ENCODE measurements around the gene BTBD9.

DNA sequence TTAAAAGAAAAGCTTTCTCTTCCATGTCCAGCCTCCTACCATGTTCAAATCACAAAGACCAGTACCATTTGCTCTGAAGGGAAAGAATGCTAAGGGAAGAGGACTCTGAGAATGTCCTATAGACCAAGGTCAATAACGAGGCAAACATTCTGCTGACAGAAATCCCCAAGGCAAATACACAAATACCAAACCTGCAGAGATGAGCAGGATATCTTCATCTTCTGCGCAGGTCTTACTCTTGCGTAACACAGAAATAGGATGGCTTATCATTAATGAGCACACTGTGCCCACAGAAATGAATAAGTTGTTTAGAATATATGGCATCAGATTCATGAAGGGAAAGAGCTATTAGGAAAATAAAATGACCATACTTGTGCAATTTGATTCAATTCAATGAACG, 137.3 kb downstream of the BTBD9 start:
- no peak for TF ChIP-seq EZH2 (IDR thresholded peaks at IDR 0.05; ENCODE audit: low read length, unreplicated experiment)
- TF ChIP-seq, protein P1, sequence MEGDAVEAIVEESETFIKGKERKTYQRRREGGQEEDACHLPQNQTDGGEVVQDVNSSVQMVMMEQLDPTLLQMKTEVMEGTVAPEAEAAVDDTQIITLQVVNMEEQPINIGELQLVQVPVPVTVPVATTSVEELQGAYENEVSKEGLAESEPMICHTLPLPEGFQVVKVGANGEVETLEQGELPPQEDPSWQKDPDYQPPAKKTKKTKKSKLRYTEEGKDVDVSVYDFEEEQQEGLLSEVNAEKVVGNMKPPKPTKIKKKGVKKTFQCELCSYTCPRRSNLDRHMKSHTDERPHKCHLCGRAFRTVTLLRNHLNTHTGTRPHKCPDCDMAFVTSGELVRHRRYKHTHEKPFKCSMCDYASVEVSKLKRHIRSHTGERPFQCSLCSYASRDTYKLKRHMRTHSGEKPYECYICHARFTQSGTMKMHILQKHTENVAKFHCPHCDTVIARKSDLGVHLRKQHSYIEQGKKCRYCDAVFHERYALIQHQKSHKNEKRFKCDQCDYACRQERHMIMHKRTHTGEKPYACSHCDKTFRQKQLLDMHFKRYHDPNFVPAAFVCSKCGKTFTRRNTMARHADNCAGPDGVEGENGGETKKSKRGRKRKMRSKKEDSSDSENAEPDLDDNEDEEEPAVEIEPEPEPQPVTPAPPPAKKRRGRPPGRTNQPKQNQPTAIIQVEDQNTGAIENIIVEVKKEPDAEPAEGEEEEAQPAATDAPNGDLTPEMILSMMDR (conservative IDR thresholded peaks at IDR 0.05; ENCODE audit: low read depth, low read length), result no peak

All from PC-3 (cell line).